Activated CD4-positive, alpha-beta T cell treated with anti-CD3 and anti-CD28 coated beads, Interleukin-2, Interleukin-4, amounts not matched to agents 100 ng/mL and 50 ng/mL, durations not matched to agents 16 hours and 8 hours (primary cell): ENCODE measurements around the gene LASP1NB.
"Not testable (repeated sequence)": the region's sequence is repeated elsewhere in the genome, so short reads cannot be mapped to it uniquely, and the experiment has no call there.

Source experiments
- DNase-seq: peaks from one replicate; pipeline ENCODE4 v3.0.0-alpha.2; 2020; ENCODE audit warnings: low spot score

The LASP1NB gene

DNA sequence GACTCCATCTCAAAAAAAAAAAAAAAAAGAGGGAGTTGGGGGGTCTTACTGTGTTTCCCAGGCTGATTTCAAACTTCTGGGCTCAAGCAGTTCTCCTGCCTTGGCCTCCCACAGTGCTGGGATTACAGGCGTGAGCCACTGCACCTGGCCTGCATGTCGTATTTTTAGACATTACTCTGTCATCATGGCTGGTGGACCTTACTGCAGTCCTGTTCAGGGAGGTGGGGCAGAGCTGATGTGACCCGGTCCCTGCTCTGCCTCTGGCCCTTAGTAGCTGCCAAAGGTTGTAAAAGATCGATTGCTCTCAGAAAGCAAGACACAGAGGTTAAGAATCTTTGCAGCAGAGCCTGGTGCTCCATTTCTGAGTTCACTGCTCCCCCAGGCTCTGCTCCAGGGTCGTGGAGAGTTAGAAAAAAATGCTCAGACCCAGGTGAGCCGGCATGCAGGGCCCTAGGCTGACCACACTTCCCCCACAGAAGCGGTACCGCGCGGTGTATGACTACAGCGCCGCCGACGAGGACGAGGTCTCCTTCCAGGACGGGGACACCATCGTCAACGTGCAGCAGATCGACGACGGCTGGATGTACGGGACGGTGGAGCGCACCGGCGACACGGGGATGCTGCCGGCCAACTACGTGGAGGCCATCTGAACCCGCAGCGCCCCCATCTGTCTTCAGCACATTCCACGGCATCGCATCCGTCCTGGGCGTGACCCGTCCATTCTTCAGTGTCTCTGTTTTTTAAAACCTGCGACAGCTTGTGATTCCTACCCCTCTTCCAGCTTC is 7.1 kb upstream of the LASP1NB start:
- no peak for DNase-seq

DNA sequence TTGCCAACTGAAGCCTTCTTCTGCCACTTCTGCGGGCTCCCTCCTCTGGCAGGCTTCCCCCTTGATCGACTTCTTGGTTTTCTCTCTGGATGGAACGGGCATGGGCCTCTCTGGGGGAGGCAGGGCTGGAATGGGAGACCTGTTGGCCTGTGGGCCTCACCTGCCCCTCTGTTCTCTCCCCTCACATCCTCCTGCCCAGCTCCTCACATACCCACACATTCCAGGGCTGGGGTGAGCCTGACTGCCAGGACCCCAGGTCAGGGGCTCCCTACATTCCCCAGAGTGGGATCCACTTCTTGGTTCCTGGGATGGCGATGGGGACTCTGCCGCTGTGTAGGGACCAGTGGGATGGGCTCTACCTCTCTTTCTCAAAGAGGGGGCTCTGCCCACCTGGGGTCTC is 6.5 kb upstream of the LASP1NB start:
- no peak for DNase-seq

DNA sequence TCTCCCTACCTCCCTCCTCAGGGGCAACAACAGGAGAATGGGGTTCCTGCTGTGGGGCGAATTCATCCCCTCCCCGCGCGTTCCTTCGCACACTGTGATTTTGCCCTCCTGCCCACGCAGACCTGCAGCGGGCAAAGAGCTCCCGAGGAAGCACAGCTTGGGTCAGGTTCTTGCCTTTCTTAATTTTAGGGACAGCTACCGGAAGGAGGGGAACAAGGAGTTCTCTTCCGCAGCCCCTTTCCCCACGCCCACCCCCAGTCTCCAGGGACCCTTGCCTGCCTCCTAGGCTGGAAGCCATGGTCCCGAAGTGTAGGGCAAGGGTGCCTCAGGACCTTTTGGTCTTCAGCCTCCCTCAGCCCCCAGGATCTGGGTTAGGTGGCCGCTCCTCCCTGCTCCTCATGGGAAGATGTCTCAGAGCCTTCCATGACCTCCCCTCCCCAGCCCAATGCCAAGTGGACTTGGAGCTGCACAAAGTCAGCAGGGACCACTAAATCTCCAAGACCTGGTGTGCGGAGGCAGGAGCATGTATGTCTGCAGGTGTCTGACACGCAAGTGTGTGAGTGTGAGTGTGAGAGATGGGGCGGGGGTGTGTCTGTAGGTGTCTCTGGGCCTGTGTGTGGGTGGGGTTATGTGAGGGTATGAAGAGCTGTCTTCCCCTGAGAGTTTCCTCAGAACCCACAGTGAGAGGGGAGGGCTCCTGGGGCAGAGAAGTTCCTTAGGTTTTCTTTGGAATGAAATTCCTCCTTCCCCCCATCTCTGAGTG is 5.9 kb upstream of the LASP1NB start:
- no peak for DNase-seq

DNA sequence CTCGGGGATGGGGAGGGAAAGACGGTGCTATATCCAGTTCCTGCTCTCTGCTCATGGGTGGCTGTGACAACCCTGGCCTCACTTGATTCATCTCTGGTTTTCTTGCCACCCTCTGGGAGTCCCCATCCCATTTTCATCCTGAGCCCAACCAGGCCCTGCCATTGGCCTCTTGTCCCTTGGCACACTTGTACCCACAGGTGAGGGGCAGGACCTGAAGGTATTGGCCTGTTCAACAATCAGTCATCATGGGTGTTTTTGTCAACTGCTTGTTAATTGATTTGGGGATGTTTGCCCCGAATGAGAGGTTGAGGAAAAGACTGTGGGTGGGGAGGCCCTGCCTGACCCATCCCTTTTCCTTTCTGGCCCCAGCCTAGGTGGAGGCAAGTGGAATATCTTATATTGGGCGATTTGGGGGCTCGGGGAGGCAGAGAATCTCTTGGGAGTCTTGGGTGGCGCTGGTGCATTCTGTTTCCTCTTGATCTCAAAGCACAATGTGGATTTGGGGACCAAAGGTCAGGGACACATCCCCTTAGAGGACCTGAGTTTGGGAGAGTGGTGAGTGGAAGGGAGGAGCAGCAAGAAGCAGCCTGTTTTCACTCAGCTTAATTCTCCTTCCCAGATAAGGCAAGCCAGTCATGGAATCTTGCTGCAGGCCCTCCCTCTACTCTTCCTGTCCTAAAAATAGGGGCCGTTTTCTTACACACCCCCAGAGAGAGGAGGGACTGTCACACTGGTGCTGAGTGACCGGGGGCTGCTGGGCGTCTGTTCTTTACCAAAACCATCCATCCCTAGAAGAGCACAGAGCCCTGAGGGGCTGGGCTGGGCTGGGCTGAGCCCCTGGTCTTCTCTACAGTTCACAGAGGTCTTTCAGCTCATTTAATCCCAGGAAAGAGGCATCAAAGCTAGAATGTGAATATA is 4.8 kb upstream of the LASP1NB start:
- DNase-seq = no peak

DNA sequence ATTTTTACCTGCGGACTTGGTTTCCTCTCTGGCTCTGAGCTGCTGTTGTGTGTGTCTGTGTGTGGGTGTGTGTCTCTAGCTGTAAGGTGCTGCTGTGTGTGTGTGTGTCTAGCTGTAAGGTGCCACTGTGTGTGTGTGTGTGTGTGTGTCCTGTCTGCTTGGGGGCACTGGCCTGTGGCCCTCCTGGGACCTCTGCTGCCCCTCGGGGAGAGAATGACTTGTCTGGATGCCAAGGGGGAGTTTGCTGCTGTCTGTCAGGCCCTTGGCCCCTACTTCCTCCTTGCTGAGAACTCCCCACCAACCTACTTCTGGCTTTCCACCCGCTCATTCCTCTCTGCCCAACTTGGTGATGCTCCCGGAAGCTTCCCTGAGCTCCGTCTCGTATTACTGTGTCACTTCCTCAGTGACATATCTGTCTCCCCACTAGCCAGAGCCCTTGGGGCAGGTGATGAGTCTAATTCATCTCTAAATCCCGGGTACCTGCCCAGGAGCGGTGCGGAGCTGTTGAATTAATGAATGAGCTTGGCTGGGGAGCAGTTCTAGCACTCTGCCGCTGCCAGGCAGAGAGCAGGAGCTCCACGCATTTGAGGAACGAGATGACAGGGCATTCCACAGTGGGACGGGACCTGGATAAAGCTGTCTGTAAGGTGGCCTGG is 3.5 kb upstream of the LASP1NB start:
- no peak for DNase-seq

DNA sequence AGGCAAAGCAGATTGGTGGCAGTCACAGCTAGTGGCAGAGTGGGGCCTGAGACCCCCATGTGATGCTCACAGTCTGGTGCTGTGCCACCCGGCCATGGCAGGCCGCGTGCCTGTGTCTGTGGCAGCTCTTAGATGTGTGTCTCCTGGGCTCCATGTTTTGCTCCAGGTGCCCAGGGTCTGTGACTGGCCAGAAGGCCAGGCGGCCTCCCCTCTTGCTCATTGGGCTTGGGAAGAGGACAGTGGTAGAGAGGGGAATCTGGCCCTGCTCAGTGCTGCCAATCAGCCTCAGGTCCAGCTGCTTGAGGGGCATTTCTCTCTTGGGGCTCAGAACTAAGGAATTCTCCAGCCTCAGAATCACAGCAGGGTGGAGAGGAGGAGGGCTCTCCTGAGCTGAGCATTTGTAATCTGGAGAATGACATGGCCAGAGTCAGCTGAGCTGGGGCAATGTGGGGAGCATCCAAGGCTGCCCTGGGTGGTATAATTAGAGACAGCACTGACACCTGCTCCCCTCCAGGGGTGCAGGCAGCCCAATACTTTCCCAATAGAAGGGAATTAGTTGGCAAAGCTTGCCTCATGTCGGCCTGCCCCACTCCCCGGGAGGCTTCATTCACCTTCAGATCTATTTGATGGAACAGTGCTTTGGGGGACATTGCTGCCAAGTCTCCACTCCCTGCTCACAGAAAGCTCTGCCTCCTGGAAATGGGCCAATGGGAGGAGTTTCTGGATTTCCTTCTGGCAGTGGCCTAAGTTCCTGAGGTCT is 2.7 kb upstream of the LASP1NB start:
- no peak for DNase-seq

DNA sequence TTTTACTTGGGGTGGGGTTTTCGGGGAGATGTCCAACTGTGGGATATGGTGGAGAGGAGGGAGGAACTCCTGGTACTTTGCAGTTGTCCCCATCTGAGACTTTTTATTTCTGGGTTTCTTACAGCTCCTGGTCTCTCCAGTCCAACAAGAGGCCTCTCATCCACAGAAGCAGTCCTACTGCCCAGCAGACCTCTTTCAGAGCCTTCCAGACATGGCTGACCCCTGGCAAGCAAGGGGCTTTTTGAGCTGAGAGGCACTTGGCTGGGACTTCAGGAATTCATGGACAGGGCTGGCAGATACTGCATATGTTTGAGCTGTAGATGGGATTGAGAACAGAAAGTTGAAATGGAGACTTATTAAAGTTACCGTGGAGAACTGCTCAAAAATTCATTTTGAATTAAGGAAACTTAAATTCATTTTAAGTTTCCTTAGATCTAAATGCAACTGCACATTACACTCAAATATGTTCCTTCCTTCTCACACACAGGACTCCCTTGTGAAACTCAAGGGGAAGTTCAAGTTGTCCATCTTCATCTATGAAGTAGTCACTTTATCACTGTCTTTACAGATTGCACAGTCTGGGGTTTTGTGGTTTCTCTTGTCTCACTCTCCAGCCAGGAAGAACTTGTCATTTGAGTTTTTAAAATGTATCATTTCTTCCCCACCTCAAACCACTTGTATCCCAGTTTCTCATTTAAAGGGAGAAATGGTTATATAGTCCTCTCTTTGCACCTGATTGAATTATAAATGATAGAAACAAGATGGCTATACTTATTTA is 1.1 kb downstream of the LASP1NB start:
- peak; percentile 76 for DNase-seq

DNA sequence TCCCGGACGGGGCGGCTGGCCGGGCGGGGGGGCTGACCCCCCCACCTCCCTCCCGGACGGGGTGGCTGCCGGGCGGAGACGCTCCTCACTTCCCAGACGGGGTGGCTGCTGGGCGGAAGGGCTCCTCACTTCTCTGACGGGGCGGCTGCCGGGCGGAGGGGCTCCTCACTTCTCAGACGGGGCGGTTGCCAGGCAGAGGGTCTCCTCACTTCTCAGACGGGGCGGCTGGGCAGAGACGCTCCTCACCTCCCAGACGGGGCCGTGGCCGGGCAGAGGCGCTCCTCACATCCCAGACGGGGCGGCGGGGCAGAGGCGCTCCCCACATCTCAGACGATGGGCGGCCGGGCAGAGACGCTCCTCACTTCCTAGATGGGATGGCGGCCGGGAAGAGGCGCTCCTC is 5.4 kb downstream of the LASP1NB start:
- DNase-seq = not testable (repeated sequence)

DNA sequence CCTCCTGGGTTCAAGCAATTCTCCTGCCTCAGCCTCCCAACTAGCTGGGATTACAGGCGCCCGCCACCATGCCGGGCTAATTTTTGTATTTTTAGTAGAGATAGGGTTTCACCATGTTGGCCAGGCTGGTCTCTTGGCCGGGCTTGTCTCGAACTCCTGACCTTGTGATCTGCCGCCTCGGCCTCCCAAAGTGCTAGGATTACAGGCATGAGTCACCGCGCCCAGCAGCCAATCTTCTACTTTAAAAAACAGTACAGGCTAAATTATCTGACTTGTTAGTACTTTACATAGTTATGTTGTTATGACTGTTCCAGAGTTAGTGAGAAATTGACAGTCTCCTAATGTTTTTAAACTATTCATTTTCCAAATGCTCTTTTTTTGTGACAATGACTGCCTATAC is 8.5 kb downstream of the LASP1NB start:
- not testable (repeated sequence) for DNase-seq

DNA sequence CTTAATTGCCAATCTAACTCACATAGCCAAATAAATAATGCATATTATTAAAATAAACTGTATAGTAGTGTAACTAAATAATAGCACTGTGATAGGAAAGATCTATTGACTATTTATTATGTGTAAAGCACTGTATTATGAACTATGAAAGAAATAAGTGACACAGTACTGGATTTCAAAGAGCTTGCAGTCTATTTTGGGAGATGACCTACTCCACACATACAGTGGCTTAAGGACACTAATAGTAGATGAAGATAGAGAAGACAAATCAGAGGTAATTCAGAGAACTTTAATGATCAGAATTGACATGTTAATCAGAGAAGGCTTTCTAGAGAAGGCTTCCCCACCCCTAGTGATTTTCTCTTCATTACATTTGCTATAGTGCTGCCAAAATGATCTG is 14.6 kb downstream of the LASP1NB start:
- no peak for DNase-seq

DNA sequence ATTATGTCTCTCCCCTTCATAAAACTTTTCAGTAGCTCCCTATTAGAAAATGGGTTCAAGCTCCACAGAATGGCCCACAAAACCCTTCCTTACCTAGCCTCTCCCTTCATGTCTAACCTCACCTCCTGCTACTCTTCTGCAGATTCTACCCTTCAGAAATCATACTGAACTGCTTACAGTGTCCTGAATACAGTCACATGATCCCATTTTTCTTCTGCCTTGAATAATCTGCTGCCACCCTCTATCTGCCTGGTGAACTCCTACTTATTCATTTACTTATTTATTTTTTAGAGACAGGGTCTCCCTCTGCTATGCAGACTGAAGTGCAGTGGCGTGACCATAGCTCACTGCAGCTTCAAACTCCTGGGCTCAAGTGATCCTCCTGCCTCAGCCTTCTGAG is 15.0 kb downstream of the LASP1NB start:
- no peak for DNase-seq

DNA sequence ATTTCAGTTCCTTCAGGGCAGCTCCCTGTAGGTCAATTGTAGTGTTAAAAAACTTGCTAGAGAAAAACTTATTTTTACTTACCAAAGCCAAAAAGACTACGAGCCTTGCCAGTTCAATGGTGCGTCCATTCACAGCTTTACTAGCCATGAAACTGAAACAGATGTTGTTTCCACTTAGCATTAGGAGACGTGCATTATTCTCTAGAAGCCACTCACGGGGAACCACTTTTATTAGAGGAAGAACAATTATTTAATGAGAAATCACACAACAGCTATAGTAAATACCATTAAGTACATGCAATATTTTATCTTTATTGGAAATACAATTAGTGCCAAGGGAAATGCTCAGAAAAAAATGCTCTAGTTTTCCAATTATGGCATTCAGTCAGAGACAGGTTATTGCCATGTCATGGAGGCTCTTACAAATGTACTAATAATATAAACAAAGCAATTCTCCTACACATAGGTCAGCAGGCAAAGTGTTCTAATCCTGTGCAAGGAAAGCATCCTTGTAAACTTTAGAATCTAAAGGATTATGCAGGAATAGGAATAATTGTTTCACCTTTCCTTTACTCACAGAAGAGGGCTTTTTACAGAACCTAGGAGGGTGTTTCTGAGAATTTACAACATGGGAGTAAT is 17.4 kb downstream of the LASP1NB start:
- DNase-seq = no peak

DNA sequence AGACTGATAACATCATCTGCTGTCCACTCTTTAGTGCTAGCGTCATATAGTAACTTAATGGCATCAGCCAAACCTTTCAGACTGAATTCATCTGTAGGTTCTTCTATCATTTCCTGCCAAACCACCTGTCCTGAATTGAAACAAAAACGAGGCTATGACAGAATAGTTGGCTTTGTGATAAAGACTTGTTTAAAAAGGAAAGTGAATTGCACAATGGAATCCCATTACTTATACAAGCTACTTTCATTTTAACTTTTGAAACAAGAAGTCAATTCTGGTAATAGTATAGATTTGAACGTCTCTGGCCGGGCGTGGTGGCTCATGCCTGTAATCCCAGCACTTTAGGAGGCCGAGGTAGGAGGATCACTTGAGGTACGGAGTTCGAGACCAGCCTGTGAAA is 18.2 kb downstream of the LASP1NB start:
- peak; percentile 51 for DNase-seq

DNA sequence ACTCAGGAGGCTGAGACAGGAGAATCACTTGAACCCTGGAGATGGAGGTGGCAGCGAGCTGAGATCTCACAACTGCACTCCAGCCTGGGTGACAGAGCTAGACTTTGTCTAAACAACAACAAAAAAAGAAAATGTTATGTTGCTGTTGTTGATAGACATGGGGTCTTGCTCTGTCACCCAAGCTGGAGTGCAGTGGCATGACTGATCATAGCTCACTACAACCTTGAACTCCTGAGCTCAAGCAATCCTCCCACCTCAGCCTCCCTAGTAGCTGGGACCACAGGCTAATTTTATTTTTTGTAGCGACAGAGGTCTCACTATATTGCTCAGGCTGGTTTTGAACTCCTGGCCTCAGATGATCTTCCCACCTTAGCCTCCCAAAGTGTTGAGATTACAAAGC is 21.8 kb downstream of the LASP1NB start:
- no peak for DNase-seq

DNA sequence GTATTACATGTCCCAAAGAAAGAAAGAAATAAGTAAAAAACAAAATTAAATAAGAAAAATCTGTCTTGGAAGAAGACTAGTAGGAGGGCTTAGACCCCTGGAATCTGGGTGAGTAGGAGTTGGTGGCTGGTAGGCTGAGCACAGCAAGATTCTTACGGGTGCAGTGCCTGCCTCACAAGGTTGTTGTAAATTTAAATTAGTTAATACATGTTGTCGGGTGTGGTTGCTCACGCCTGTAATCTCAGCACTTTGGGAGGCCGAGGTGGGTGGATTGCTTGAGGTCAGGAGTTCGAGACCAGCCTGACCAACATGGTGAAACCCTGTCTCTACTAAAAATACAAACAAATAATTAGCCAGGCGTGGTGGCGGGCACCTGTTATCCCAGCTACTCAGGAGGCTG is 28.4 kb downstream of the LASP1NB start:
- DNase-seq = not testable (repeated sequence)

DNA sequence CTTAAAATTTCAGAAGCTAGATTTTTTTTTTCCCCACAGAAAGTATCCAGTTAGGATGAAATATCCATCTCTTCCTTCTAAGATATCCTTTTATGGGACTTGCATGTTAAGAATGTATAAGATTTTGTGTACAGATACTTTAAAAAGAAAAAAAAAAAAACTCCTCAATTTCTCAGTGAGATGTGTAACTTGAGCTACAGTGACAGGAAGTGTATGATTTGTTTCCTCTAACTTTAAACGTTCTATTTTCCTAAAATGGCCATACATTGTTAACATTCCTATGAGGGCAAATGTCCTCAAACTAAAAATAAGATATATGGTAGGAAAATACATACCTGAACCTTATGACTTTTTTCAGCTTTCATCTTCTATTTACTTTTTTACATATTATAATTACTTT is 32.9 kb downstream of the LASP1NB start:
- no peak for DNase-seq

DNA sequence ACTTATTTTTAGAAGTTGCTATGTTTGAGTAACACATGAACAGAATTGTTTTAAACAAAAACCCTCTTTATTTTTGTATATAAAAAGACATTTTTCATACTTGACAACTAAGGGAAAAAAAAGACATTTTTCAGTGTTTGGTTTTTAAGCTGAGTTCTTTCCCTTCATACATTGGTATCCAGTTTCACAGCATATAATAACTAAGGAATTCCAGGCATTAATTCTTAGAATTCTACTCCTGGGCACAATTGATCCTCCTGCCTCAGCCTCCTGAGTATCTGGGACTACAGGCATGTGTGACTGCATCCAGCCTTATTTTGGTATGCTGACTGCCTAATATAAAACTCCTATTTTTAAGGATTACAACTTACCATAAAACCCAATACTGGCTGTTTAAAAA is 33.3 kb downstream of the LASP1NB start:
- no peak for DNase-seq

DNA sequence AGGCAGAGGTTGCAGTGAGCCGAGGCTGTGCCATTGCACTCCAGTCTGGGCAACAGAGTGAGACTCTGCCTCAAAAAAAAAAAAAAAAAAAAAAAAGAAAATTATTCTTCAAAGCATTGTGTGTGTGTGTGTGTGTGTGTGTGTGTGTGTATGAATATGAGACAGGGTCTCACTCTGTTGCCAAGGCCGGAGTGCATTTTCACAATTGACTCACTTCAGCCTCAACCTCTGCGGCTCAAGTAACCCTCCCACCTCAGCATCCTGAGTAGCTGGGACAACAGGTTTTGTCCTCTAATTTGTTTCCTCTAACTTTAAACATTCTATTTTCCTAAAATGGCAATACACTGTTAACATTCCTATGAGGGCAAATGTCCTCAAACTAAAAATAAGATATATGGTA is 34.1 kb downstream of the LASP1NB start:
- no peak for DNase-seq

DNA sequence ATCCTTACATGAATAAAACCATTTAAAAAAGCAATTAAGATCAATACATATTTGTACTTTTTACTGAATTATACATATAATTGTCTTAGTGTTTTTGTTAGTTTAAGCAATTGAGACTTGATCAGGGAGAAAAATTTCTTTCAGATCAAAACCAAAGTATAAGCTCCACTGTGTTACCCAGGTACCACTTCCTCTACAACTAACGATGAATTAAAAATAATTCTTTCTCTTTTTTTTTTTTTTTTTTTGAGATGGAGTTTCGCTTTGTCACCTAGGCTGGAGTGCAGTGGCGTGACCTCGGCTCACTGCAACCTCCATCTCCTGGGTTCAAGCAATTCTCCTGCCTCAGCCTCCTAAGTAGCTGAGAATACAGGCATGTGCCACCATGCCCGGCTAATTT is 35.0 kb downstream of the LASP1NB start:
- DNase-seq = no peak

DNA sequence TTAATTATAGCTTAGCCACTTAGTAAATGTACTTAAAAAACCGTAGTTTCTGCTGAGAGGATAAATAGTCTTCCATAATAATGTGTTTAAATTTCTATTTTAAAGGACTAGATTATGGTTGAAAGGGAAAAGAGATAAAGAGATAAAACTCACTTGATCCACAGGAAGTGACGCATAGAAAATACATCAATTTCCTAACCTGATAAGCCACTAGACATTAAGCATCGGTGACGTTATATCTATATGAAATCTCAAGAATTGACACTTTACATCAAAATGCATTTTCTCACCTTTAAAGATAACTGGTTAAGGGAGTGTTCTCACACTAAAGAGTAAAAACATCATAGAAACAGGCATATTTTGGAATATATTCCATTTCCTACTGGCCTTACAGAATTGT is 36.0 kb downstream of the LASP1NB start:
- no peak for DNase-seq
